NCI-H1105 treated with DMSO at 0.1 percent for 48 hours (cell line): Measurements from ENCODE around the gene ANKMY1.

Experiments
- DNase-seq: peaks from one replicate; lab custom pipeline; 2025; lab: John Stamatoyannopoulos, UW

The ANKMY1 gene

DNA sequence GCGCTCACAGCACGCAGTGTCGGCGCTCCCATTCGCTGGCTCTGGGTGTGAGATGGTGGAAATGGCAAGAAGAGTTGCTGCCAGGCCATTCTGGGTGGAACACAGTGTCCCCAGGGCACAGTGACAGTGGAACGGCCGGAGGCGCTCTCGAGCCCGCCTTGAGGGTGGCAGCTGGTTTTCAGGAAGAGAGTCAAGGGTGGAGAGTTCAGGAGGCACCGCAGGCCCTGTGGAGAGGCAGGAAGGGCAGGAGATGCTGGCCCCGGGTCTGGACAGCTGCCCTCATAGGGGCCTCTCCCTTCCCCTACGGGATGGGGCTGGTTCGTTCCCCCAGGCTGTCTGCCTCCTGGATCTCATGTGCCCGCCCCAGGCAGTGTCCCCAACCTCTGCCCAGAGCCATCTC is 109.9 kb downstream of the ANKMY1 start:
- DNase-seq: no peak

- no peak for DNase-seq
Measured at GRCh38 chr2:240447331-240447730, 110.5 kb downstream of the ANKMY1 start.

DNA sequence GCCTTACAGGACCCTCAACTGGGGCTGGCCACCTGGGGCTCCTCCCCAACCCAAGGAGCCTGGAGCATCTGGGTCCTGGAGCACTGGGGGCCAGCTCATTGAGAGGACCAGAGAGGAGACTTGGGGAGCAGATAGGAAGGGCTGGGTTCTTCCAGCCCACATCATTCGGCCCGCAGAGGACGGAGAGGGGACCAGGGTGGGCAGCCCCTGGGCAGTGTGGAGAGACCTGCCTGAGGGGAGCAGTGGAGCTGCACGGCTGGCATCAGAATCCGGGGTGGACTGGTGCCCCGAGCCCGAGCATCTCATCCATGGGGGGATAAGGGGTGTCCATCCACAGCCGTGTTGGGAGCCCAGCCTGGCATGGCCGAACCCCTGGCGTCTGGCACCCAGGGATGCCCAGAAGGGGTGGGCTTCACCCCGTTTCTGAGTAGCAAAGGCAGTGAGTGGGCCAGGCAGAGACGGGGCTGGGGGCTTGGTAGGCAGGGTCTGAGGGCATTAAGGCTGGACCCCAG is 111.1 kb downstream of the ANKMY1 start:
- DNase-seq: no peak

- DNase-seq: no peak
Measured at GRCh38 chr2:240445961-240446663, 111.7 kb downstream of the ANKMY1 start.

DNA sequence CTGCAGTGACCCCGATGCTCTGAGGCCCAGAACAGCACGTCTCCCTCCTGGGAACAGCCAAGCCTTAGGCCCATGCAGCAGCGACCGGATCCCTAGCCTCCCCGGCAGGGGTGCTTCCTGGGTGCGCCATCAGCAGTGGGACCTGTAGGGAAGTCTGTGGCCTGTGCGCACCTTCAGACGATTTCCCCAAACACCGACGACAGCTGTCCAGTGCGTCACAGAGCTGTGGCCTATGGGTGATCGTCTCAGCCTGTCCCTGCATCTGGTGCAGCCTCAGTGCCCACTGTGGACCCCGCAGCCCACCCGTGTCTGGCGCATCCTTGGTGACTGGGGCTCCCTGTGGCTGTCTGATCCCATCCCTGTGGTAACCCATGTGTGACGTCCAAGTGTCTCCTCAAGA is 113.3 kb downstream of the ANKMY1 start:
- no peak for DNase-seq

DNA sequence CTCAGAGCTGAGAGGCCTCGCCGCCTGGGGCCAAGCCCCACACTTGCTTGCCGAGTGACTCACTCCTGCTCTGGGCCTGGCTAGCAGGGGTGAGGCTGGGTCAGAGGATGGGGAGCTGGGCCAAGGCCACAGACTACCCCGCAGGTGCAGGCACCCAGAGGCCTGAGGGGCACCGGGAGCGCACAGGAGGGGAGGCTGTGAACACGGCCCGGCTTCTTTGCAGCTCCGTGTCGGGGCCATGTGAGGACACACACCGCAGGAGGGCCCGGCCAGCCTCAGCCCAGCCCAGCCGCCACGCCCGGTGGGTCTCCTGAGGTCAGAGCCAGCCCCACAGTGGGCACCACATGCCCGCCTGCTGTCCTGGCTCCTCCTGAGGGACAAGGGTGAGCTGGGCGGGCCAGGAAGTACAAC is 113.9 kb downstream of the ANKMY1 start:
- DNase-seq: no peak

- no peak for DNase-seq
Measured at GRCh38 chr2:240442891-240443715, 114.7 kb downstream of the ANKMY1 start.

DNA sequence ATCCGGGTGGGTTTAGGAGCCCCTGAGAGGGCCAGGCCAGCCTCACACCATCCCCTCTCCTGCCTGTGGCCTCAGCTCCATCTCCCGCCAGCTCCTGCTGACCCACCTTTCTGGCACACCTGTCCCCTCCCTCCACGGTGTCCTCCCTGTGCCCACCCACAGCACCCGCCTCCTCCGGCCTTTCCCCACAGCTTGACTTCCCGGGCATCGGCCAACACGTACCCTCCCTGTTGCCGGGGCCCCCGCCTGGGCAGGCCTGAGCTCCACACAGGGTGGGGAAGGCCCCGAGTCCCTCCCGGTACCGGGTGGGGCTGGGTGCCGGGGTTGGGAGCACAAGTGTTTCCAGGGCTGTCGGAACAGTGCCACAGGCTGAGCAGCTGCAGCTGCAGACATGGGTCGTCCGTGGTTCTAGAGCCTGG is 115.8 kb downstream of the ANKMY1 start:
- DNase-seq: no peak

- no peak for DNase-seq
Measured at GRCh38 chr2:240441326-240441992, 116.3 kb downstream of the ANKMY1 start.

DNA sequence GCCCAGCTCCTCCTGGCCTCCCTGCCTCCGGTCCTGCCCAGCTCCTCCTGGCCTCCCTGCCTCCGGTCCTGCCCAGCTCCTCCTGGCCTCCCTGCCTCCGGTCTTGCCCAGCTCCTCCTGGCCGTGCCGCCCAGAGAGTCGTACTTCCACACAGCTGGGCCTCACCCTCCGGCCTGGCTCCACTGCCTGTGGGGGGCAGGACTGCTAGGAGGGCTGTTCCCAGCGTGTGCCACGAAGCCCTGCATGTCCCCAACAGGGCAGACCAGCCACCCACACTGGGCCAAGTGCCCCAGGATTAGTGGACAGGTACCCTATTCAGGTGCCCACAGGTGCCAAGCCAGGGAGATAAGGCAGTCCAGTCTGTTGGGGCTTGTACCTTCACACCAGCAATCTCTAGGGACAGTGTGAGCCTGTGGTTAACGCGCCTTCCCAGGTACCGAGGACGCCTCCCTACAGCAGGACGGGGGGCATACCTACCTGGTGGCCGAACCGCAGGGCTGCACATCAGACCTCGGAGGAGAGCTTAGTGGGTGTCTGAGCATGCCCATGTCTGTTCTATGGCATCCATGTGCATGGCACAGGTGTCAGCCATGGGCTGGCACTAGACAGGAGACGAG is 117.0 kb downstream of the ANKMY1 start:
- no peak for DNase-seq

GRCh38 chr2:240440251-240440650 is 117.5 kb downstream of the ANKMY1 start:
- DNase-seq: no peak

- DNase-seq: no peak
Measured at GRCh38 chr2:240439698-240440151, 118.1 kb downstream of the ANKMY1 start.

- DNase-seq: no peak
Measured at GRCh38 chr2:240438810-240439697, 118.7 kb downstream of the ANKMY1 start.

DNA sequence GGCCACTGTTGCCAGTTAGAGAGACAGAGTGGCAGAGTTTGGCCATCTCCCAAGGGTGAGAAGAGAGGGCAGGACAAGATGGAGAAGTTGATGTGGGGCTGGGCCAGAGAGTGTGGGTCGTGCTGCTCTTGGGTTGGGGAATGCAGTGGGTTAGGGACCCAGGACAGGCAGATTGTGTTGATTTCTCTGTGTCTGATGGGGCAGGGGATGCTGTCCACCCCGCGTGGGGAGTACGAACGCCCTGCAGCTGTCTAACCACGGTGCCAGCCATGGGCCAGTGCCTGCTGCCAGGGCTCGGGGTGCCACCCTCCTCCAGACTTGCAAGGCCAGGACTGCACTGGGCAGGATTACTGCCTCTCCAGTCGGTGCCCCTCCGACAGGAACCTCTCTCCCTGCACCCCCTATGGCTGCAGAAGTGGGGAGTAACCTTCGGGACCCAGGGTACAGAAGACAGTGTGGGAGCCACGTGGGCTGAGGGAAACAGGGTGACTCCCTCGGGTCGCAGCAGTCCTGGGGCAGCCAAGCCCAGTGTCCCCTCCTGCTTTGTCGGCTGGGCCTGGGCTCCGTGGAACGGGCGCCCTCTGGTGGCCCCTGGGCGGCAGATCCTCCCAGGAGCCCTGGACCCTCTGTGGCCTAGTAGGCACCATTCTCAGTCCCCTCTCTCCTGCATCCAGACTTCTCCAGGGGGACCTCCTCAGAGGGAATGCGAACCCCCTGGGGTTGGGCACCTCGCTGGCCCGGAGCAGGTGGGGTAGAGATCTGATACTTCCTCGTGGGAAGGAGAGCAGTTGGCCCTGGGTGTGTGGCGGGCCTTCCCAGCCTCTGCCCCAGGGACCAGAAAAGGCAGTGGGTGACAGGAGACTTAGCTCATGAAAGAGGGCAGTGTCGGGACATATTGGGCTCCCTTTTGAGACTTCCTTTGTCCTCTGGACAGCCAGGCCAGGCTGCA is 119.7 kb downstream of the ANKMY1 start:
- DNase-seq: peak; percentile 10

DNA sequence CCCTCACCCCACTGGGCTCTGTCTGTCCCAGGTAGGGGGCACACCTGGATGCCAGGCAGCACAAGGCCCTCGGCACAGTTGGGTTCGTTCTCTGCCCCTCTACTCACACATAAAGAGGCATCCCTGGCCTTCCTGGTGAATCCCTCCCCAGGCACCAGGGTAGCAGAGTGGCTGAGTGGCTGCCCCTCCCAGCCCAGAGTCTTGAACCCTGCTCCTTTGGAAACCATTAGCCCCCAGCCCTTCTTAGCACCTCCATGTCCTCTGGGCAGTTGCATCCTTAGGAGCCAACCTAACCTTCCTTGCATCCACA is 120.3 kb downstream of the ANKMY1 start:
- DNase-seq: no peak

- DNase-seq: no peak
Measured at GRCh38 chr2:240436683-240437550, 120.9 kb downstream of the ANKMY1 start.

DNA sequence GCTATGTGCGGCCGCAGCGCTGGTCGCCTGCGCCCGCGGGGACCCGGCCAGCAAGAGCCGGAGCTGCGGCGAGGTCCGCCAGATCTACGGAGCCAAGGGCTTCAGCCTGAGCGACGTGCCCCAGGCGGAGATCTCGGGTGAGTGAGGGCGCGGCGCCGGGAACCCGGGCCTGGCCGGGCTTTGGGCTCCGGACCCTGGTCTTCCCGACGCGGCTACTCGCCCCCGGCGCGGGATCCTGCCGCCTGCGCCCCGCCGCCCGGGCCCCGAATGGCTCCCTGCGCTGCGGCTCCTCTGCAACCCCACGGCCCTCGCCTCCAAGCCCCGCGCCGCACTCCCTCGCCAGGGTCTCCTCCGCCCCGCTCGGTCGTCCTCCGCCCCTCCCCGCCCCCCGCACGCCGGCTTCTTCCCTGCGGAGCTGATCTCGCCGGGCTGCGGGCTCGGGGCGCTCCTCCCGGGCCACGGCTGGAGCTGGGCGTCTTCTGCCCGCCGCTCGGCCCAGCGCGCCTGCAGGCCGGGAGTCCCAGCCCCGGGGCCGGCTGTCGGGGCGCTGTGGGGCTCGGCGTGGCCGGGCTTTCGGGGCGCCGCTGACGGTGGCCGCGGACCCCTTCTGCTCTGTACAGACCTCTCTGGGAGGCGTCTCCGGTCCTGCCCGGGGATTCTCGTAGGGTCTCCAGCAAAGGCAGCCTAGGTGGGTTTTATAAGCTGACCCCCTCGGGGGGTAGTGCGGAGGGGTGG is 121.7 kb downstream of the ANKMY1 start:
- peak; percentile 7 for DNase-seq

DNA sequence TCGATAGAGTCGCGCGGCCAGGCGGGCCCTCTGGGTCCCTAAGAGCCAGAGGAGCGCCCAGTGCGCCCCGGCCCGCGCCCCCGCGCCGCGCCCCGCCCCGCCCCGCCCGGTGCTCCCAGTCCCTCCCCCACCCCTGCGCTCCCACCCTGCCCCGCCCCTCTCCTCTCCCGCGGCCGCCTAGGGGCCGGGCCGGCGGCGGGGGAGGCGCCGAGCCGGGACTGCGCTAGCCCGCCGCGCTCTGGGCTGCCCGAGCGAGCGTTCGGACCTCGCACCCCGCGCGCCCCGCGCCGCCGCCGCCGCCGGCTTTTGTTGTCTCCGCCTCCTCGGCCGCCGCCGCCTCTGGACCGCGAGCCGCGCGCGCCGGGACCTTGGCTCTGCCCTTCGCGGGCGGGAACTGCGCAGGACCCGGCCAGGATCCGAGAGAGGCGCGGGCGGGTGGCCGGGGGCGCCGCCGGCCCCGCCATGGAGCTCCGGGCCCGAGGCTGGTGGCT is 122.3 kb downstream of the ANKMY1 start, which contains the start of gene GPC1:
Gene GPC1 (plus strand): TSS at position 207 of the 491 bp plus-strand sequence. CDS start 256 bp downstream, at position 463.
- DNase-seq: peak; percentile 50
